Gastrocnemius medialis (tissue), 4 donors: Measurements from ENCODE around the gene CPTP. TPM values are rescaled to one million over a fixed set of nuclear protein-coding genes. Genes with fewer than 3 reads are reported as not detected.
A peak's percentile ranks its signal among the peaks of the same experiment; 100 is the strongest.

Source experiments
- ATAC-seq, 2 donors: fragments of 150-250 bp; one replicate each; pipeline ENCODE4 v1.9.1; 2016
- DNase-seq, 2 donors: peaks; one replicate each; pipeline ENCODE4 v3.0.0-alpha.2; 2019
- H3K27ac ChIP-seq, 4 donors: fragments of 200-600 bp; sonication (generic); 1 replicate in 1 of 4; 2 replicates in 3 of 4; pipeline ENCODE4 v1.5.1; 2016 to 2018; ENCODE audit warnings: mild to moderate bottlenecking in 2 of 4, moderate library complexity in 1 of 4
- H3K27me3 ChIP-seq, 3 donors: fragments of 200-600 bp; sonication (generic) in 2 of 3; 1 replicate in 1 of 3; 2 replicates in 2 of 3; pipeline versions ENCODE4 v1.5.1 to v1.6.0; 2016 to 2019; ENCODE audit warnings: mild to moderate bottlenecking in 1 of 3, moderate library complexity in 1 of 3
- H3K36me3 ChIP-seq, 2 donors: fragments of 200-600 bp; sonication (generic) in 1 of 2; one replicate each; pipeline ENCODE4 v1.5.1; 2017 to 2018
- H3K4me1 ChIP-seq, 2 donors: fragments of 200-600 bp; sonication (generic) in 1 of 2; one replicate each; pipeline ENCODE4 v1.5.1; 2016 to 2017; ENCODE audit warnings: mild to moderate bottlenecking in 2 of 2
- H3K4me3 ChIP-seq, 4 donors: fragments of 200-600 bp; sonication (generic) in 3 of 4; 1 replicate in 1 of 4; 2 replicates in 3 of 4; pipeline ENCODE4 v1.5.1; 2016 to 2019; ENCODE audit warnings: mild to moderate bottlenecking in 2 of 4
- H3K9me3 ChIP-seq, 3 donors: fragments of 200-600 bp; sonication (generic) in 2 of 3; 1 replicate in 1 of 3; 2 replicates in 2 of 3; pipeline ENCODE4 v1.5.1; 2016 to 2019
- CTCF ChIP-seq, 5 experiments: fragments of 450-650 bp in 3 of 5; fragments of 200-600 bp in 2 of 5; sonication (generic) in 2 of 5; IDR thresholded peaks in 4 of 5; conservative IDR thresholded peaks in 1 of 5; 1 replicate in 4 of 5; 2 replicates in 1 of 5; pipeline ENCODE4 v1.5.1; 2016 to 2019; ENCODE audit warnings: antibody characterized with exemption in 5 of 5, mild to moderate bottlenecking in 3 of 5, moderate library complexity in 3 of 5
- POLR2A ChIP-seq, 2 donors: fragments of 450-650 bp; IDR thresholded peaks; one replicate each; pipeline ENCODE4 v1.6.1; 2017; ENCODE audit warnings: antibody characterized with exemption in 2 of 2, mild to moderate bottlenecking in 2 of 2, moderate library complexity in 2 of 2
- in situ Hi-C, 4 donors: fragments of 200-750 bp; cut with MboI; loops; one replicate each; pipeline versions ENCODE4 v1.15.0 to v1.8.0; 2017; ENCODE audit warnings: low sequenced_read_pairs in 4 of 4
- intact Hi-C: fragments of 100-400 bp; cut with DNase I; formaldehyde crosslinking; loops from one replicate; pipeline ENCODE4 v1.15.1; 2023; ENCODE audit warnings: low total_unique reads
- total RNA-seq, 4 donors: library from RNA; depleted of rRNA; stranded (reverse); fragments of >200 nt; gene quantifications; one replicate each; pipeline versions ENCODE4 v1.1.0 to v1.2.3, GENCODE V29; 2016

CPTP gene
- total RNA-seq, 4 donors from 2014 or later = 22.7 to 64.9 (median 34.0) TPM

- ATAC-seq (no peak), DNase-seq (no peak)
- Histone ChIP-seq H3K4me1 (peaks cover 47 to 58% of the 10 kb centered on the region in 2 donors), H3K27me3 (no peaks in the 10 kb centered on the region), H3K4me3 (peak overlapping the region; percentile 78 to 95 (median 85)), H3K36me3 (peaks cover 0 to 9% of the 10 kb centered on the region in 2 donors), H3K9me3 (no peaks in the 10 kb centered on the region), H3K27ac (peak overlapping the region; percentile 86 to 97 (median 92))
- TF ChIP-seq POLR2A (IDR thresholded peaks at IDR 0.05) = no peak
- no peak for TF ChIP-seq CTCF (IDR thresholded peaks at IDR 0.05 in 4 of 5, conservative IDR thresholded peaks at IDR 0.05 in 1 of 5)
- intact Hi-C loops = no loop called here
- in situ Hi-C loops = no loop called here
Observed at GRCh38 chr1:1326075-1326605, 1.5 kb downstream of the CPTP start.

GRCh38 chr1:1327291-1327690 lies 2.7 kb downstream of the CPTP start:
- in situ Hi-C loops (no loop called here), intact Hi-C loops (no loop called here)
- DNase-seq = no peak

GRCh38 chr1:1328254-1328653 lies 3.7 kb downstream of the CPTP start:
- Histone ChIP-seq H3K27ac (no peak overlapping the region), H3K36me3 (peaks cover 0 to 9% of the 10 kb centered on the region in 2 donors), H3K4me3 (no peak overlapping the region), H3K4me1 (peaks cover 40 to 46% of the 10 kb centered on the region in 2 donors), H3K9me3 (no peaks in the 10 kb centered on the region), H3K27me3 (no peaks in the 10 kb centered on the region)
- in situ Hi-C loops = no loop called here
- intact Hi-C loops = no loop called here
- DNase-seq = no peak
- TF ChIP-seq POLR2A (IDR thresholded peaks at IDR 0.05) (no peak), CTCF (IDR thresholded peaks at IDR 0.05 in 4 of 5, conservative IDR thresholded peaks at IDR 0.05 in 1 of 5) (no peak)
- no peak for ATAC-seq

More at GRCh38 chr1:1327291-1327690, 2.7 kb downstream of the CPTP start:
- no peak for ATAC-seq
- Histone ChIP-seq H3K9me3 (no peaks in the 10 kb centered on the region), H3K4me3 (no peak overlapping the region), H3K27me3 (no peaks in the 10 kb centered on the region), H3K36me3 (peaks cover 0 to 9% of the 10 kb centered on the region in 2 donors), H3K4me1 (peaks cover 39 to 51% of the 10 kb centered on the region in 2 donors), H3K27ac (no peak overlapping the region)
- TF ChIP-seq CTCF (IDR thresholded peaks at IDR 0.05 in 4 of 5, conservative IDR thresholded peaks at IDR 0.05 in 1 of 5) = no peak
- TF ChIP-seq POLR2A (IDR thresholded peaks at IDR 0.05) = no peak

- Histone ChIP-seq H3K36me3 (peaks cover 0 to 9% of the 10 kb centered on the region in 2 donors), H3K27ac (no peak overlapping the region), H3K4me1 (peaks cover 37 to 49% of the 10 kb centered on the region in 2 donors), H3K27me3 (no peaks in the 10 kb centered on the region), H3K9me3 (no peaks in the 10 kb centered on the region), H3K4me3 (no peak overlapping the region)
- DNase-seq (no peak), ATAC-seq (no peak)
- intact Hi-C loops = no loop called here
- TF ChIP-seq CTCF (IDR thresholded peaks at IDR 0.05 in 4 of 5, conservative IDR thresholded peaks at IDR 0.05 in 1 of 5) = no peak
- no peak for TF ChIP-seq POLR2A (IDR thresholded peaks at IDR 0.05)
- in situ Hi-C loops = no loop called here
Observed at GRCh38 chr1:1329304-1330210, 5.0 kb downstream of the CPTP start.
